G401 (cell line): Measurements from ENCODE around the gene SLFN13. TPM values are rescaled to one million over a fixed set of nuclear protein-coding genes. Genes with fewer than 3 reads are reported as not detected.

Source experiments
- total RNA-seq: library from RNA; depleted of rRNA; stranded (reverse); fragments of >200 nt; shearing (Covaris generic); gene quantifications from 2 replicates; pipeline ENCODE4 v1.2.3, GENCODE V29; 2014; rRNA removed

Gene SLFN13
- total RNA-seq, 1 experiment from 2014 or later: 0.24 TPM

Other genes with a start within 250 kb of the SLFN13 start
- gene SLFN5, start 205.7 kb downstream of the SLFN13 start, total RNA-seq: 0.06 and 0.54 TPM in 2 replicates
- not detected in 2 replicates for gene SLFN11, start 75.1 kb downstream of the SLFN13 start, total RNA-seq
- 12.3 and 15.0 TPM in 2 replicates for gene SLFN12, start 16.3 kb downstream of the SLFN13 start, total RNA-seq
- gene SLFN12L, start 88.9 kb upstream of the SLFN13 start, total RNA-seq: not detected in 2 replicates
- not detected in 2 replicates for gene SLFN14, start 112.1 kb upstream of the SLFN13 start, total RNA-seq
- gene PEX12, start 129.8 kb upstream of the SLFN13 start, total RNA-seq: 2.4 and 5.7 TPM in 2 replicates
- 104 and 126 TPM in 2 replicates for gene AP2B1, start 138.6 kb upstream of the SLFN13 start, total RNA-seq